ENCODE results near the gene ACAP1.
A peak's percentile ranks its signal among the peaks of the same experiment; 100 is the strongest.

Gene ACAP1, protein sequence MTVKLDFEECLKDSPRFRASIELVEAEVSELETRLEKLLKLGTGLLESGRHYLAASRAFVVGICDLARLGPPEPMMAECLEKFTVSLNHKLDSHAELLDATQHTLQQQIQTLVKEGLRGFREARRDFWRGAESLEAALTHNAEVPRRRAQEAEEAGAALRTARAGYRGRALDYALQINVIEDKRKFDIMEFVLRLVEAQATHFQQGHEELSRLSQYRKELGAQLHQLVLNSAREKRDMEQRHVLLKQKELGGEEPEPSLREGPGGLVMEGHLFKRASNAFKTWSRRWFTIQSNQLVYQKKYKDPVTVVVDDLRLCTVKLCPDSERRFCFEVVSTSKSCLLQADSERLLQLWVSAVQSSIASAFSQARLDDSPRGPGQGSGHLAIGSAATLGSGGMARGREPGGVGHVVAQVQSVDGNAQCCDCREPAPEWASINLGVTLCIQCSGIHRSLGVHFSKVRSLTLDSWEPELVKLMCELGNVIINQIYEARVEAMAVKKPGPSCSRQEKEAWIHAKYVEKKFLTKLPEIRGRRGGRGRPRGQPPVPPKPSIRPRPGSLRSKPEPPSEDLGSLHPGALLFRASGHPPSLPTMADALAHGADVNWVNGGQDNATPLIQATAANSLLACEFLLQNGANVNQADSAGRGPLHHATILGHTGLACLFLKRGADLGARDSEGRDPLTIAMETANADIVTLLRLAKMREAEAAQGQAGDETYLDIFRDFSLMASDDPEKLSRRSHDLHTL

DNA sequence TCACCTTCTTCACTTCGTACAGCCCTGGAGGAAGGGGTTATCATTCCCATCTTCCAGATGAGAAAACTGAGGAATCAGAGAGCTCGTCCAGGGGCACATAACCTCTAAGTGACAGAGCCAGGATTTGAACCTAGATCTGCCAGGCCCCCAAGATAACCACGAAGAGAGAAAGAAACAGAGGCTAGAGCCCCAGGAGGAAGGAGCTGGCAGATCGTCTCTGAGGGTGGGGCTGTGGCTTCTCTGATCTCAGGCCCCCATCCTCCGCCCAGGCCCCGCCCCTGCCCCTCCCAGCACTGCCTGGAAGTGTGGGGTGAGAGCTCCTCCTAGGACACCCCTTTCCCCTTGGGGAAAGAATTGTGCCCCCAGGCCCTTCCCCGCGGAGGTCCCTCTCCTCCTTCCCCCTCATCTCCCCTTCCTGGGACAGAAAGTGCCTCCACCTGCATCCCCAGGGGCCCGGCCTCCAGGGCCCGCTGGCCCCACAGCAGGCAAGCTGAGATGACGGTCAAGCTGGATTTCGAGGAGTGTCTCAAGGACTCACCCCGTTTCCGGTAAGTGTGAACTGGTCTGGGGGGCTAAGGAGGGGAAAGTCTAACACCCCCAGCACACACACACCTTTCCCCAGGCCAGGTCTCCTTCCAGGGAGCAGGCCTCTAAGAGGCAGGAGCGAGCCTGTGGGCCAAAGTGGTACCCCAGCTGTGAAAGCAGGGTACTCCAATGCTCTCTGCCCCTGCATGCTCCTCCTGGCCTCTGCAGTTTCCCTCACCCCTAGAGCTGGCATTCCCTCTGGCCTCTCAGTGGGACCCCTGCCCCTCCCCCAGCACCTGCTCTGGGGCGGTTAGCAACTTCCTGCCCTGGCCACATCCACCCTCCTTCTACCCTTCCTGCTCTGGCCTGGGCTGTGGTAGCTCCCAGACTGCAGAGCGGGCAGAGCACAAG is at the start of gene ACAP1:
Gene ACAP1 (plus strand): TSS at position 290 of the 936 bp plus-strand sequence. CDS start 206 bp downstream, at position 496.
- peak; percentile 80 for DNase-seq (ENCODE audit: low read depth)

DNA sequence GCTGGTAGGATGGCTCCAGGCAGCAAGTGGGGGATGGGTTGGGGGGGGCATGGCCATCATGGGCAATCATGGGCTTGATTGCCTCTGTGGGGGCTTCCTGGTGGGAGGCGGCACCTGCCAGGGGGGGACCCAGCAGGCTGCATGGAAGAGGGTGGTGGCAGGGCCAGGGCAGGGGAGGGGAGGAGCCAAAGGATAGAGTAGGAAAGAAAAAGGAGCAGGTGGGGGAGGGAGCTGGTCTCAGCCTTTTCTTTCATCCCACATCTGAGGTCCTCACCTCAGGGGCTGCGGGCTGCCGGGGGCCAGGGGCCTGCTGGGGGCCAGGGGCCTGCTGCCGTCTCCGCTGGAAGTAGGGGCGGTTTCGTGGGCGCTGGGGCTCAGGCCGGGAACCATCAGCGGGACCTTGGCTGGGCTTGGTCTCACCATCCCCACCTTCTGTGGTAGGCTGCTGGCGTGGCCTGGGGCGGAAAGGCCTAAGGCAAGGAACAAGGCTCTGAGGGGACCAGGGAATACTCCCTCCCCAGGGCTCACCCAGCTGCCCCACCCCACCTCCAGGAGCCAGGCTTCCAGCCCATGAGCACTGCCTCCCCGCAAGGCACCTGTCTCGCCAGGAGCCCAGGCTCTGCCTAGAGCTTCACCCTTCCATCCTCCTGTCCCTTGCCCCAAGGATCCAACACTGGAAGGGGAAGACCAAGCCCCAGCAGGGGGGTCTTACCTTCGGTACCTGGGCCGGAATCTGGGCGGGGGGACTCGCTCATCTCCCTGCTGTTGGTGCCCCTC is 46.9 kb upstream of the ACAP1 start:
- no peak for DNase-seq (ENCODE audit: low read depth)

DNA sequence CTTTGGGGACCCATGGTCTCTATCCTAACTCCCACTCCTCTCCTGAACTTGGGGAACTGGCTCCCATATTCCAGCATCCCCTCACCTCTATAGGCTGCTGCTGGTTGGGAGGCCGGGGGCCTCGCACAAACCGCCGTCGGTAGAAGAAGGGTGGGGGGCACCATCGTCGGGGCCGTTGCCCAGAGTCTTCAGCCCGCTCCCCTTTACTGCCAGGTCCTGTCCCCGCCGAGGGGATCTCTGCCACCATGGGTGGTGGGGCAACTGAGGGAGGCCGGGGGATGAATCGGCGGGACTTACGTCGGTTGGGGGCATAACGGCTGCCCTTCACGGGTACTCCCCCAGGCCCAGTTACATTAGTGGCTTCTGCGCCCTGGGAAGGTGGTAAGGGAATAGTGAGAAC is 46.2 kb upstream of the ACAP1 start:
- DNase-seq (ENCODE audit: low read depth), result no peak

DNA sequence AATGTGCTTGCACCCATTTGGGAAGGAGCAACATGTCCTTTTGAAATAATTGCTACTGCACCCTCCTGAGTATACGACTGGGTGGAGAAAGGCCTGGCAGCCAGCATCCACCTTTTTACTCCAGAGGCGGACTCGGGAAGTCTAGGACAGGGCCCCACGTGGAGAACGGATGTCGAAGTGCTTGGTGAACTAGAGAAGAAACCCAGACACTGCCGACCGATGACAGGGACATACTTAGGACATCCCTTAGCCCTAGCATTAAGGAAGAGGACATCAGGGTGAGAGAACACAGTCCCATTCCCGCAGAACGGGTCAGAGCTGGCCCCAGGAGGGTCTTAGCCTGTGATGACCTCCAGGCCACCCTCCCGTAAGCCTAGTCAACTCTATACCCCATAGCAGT is 45.6 kb upstream of the ACAP1 start:
- no peak for DNase-seq (ENCODE audit: low read depth)

DNA sequence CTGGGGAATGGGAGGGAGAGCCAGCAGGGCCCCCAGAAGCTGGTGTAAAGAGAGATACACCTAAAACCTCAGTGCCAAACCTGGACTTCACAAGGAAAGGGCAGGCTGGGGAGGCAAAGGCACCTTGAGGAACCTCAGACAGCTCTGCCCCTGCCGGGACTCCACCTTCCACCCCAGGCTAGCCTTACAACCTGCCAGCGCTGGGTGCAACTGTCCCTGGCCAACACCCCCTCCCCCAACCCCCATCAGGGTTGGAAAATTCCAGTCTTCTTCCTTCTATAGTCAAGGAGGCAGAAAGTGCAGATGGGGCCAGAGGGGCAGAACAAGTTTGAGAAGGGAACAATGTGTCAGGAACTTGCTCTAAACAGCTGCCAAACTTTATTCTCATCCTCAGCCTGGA is 44.1 kb upstream of the ACAP1 start:
- no peak for DNase-seq (ENCODE audit: low read depth)

DNA sequence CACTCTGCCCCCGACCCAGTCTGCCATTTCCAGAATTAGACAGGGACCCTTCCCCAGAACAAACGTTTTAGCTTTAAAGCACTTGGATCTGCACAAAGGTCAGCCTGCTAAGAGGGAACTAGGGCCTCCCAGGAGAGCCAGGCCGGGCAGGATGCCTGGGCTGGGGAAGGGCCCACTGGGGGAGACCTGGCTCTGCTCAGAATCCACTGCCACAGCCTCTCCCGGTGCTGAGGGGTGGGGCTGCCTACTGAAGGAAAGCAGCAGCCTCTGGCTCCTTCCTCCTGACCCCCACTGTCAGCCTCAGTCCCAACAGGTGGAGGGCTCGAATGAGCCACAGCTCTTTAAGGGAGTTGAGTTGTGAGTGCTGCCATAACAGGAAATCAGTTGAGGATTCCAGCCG is 43.6 kb upstream of the ACAP1 start:
- DNase-seq (ENCODE audit: low read depth), result no peak

DNA sequence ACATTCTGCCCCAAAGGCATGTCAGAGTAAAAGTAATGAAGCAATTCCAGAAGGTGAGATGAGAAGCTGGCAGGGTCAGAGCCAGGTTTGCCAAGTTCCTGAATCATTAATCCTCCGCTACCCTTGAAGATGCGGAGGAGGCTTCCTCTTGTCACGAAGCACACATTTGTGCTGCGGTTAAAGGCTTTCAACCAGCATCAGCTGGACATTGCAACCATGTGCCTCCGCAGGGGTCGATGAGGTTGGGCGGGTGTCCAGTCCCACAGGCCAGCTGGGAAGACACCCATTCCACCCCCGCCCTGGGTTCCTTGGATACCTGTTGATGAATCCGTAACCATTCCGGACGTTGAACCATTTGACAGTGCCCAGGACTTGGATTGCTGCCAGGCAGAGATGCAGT is 43.2 kb upstream of the ACAP1 start:
- DNase-seq (ENCODE audit: low read depth), result no peak

DNA sequence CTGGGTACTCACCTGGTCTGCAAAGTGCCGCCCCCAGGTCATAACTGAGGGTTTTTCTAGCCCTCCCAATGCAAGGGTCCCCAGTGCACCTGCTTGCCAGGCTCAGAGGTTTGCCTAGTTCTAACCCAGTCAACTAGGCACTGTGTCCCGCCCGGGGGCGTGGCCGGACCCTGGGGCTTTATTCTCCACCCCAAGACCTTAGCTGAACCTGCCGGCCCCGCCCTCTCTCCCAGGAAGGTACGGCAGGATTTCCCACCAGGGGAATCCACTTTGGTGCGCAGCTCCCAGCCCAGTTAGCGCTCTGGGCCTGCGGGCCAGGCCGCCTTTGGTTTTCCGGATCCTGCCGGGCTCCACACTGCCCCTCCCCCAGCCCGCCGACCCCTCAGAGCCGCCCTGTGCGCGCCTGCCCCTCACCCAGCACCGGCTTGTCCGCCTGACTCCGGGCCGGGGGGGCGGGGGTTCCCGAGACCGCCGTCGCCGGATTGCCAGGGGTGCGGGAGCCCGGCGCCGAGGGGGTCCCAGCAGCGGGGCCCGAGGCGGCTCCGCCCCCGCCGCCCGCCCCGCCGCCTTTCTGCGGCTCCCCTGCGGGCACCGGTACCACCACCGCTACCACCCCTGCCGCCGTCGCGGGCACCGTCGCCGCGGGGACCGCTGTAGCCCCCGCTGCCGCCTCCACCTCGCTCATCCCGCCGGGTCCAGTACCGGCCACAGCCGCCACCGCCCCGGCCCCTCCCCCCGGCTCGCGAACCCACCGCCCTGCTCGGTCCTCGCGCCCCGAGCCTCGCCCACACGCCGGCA is 42.3 kb upstream of the ACAP1 start:
- DNase-seq (ENCODE audit: low read depth), result no peak

DNA sequence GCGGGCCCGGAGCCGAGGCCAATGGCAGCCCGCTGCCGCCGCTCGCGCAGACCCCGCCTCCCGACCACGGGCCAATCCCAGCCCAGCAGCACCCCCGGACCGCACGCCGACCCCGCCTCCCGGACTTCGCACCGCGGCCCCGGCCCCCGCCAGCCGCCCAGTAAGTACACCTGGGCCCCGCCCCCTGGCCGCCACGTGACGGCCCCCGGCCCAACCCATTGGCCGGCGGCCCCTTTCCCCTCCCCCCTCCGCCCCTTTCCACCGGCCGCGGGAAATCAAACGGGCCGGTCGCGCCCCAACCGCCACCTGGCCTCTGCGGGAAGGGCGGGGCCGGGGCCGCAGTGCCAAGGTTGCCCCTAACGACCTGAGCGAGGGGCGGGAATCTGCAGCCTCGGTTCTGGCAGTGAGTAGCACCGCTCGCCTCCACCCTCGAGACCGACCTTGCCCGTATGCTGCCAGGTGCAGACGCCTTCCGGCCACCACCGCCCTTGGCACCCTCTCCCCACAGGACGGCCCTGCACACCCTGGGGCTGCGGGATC is 41.6 kb upstream of the ACAP1 start, which contains the start of gene YBX2:
Gene YBX2 (minus strand): TSS at position 26 of the 540 bp plus-strand sequence. CDS start 139 bp downstream, outside the sequence.
- DNase-seq (ENCODE audit: low read depth), result peak; percentile 40

DNA sequence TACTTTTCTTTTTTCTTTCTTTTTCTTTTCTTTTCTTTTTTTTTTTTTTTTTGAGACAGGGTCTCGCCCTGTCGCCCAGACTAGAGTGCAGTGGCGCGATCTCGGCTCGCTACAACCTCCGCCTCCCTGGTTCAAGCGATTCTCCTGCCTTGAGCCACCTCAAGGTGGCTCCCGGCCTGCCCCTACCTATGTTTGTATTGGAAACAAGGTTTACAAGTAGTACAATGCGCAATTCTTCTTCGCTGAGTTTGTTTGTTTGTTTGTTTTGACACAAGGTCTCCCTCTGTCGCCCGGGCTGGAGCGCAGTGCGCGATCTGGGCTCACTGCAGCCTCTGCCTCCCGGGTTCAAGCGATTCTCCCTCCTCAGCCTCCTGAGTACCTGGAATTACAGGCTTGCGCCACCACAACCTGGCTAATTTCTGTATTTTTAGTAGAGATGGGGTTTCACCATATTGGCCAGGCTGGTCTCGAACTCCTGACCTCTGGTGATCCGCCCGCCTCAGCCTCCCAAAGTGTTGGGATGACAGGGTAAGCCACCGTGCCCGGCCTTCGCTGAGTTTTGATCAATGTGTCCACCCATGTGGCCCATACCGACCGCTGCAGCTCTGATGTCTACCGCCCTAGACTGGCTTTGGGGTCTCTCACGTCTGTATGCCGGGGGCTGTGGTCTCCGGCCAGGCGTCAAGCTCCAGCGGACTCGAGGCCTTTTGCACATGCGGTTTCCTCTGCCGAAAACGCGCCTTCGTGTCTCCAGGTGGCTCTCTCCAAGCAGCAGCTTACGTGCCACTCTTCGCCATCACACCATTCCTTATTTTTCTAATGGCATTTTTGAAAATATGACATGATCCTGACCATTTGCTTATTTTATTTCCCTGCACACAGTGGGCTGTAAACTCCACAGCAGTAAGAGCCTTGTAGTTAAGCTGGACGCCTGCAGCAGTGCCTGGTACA is 40.8 kb upstream of the ACAP1 start:
- DNase-seq (ENCODE audit: low read depth), result no peak

DNA sequence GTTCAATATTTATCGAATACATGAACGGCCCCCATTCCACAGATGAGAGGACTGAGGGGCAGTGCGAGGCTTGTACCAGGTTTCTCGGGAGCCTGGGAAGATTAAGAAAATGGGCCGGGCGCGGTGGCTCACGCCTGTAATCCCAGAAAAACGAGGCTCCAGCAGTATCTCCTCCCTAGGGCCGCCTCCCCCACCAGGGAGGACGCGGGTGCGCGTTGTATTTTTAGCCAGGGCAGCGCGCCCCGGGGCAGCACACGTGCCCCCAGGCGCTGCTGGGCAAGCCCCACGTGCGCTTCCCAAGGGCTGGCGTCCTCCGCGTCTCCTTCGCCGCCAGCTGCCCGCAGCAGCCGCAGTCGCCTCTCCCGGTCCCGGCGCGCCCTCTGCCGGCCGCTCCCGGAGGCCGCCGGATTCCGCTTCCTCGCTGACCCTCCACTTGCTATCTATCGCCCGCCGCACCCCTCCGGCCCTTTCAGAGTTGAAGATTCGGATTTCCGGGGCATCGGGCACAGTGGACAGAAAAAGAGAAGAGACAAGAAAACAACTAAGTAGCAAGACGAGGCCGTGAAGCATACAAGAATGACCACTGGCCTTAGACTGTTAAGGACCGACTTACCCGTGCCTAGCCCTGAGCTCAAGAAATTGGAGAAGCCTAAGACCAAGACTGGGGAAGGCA is 40.0 kb upstream of the ACAP1 start:
- peak; percentile 38 for DNase-seq (ENCODE audit: low read depth)

DNA sequence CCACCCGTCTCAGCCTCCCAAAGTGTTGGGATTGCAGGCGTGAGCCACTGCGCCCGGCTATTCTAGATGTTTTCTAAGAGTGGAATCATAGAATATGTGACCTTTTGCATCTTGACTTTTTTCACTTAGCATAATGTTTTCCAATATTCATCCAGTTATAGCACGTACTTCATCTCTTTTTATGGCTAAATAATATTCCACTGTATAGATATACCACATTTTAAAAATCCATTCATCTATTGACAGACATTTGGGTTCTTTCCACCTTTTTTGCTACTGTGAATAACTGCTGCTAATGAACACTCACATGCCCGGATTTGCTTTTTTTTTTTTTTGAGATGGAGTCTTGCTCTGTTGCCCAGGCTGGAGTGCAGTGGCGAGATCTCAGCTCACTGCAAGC is 32.1 kb upstream of the ACAP1 start:
- no peak for DNase-seq (ENCODE audit: low read depth)

DNA sequence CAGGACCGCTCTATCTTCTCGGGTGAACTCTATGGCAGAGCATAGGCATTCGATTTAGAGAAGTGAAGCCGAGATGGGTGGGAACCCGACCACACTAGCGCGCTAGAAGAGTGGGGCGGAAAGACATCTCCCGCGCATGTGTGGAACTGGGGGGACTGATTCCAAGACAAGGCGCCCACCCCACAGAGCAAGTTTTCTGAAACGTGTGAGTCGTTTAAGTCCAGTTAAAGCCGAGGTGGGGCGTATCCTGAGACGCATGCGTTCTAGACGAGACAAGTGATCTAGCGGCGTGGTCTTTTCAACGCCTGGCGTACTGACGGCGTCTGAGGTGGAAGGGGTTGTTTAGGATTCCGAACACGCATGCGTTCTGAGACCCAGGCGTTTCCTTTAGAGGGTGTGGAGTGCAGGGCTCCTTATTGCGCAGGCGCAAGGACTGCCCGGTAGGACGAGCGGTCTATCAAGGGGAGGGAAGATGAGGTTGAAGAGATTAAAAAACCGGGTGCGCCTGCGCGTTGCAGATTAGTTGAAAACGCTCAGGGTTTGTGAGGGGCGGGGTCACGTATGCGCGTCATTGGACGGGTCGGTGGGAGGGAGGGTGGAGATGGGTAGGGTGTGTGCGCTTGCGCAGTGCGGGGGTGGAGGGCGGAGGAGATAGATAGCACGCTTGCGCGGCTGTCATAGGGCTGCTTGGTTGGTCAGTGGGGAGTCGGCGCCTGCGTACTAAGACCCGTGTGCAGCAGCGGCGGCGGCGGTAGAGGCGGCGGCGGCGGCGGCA is 29.2 kb upstream of the ACAP1 start, which contains the start of gene EIF5A:
Gene EIF5A (plus strand): TSS at position 718 of the 775 bp plus-strand sequence. CDS start 2,008 bp downstream, outside the sequence.
- peak; percentile 100 for DNase-seq (ENCODE audit: low read depth)

DNA sequence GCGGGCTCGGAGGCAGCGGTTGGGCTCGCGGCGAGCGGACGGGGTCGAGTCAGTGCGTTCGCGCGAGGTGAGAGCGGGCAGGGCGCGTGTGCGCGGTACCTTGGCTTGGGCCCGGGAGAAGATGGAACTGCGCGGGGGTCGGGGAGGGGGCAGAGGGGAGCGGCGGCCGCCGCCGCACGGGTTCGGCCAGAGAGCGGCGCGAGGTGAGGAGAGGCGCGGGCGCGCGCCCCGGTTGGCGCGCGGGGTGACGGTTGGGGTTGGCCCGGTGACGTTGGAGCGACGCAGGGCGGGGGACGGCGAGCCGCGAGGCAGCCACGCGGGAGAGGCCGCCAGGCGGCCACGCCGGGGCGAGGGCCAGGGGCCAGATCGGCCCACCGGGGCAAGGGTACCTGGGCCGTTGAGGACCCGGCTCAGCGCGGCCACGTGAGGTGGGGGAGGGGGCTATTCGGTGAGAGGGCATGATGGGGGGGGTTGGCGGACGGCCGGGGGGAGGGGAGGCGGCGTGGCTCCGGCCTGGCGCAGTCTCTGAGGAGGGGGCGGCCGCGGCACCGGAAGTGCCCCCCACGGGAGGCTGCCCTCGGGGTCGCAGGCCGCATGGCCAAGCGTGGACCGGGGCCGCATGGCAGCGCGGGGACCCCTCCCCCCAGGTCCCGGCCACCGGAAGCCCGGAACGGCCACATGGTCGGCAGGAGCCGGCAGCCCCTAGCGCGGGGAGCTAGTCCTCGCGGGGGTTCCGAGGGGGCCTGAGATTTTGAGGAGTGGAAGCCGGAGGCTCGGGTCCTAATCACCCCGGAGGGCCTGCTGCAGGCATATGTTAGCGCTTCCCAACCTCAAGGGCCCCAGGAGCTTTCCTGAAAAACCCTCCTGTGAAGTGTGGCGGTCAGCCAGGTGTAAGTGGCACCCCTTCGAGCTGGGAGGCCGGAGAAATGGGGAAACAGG is 28.4 kb upstream of the ACAP1 start:
- DNase-seq (ENCODE audit: low read depth), result no peak

DNA sequence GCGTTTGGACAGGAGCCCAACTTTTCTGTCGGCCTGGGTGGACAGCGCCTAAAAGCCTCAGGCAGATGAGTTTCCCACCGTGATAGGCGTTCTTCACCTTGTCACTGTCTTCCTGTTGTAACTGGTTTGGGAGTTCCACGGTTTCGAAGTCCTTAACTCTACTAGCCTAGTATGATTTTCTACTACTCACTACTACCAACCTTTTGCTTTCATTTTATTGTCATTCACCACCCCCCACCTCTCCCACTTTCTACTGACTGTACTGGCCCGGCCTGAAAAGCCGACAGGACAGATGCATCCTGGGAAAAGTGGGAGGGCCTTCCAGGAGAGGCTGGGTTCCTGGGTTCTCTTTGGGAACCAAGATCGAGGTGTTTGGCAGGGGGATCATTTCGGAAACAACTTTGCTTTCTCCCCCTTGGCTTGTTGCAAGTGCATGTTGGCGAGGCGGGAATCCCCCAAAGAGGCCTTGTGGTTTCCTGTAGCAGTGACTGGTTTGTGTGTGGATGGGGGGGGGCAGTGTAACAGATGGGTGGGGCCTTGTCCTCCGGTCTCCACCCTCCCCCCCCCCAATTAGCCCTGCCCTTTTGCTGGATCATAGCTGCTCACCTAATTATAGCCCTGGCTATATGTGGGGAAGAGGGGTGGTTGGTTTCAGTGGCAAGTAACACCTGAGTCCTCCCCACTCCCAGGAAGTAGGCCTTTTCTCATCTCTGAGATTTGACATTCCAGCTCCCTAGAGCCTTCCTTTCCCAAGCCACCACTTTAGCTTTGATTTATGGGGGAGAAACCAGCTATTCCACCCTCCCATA is 27.5 kb upstream of the ACAP1 start:
- DNase-seq (ENCODE audit: low read depth), result peak; percentile 66

DNA sequence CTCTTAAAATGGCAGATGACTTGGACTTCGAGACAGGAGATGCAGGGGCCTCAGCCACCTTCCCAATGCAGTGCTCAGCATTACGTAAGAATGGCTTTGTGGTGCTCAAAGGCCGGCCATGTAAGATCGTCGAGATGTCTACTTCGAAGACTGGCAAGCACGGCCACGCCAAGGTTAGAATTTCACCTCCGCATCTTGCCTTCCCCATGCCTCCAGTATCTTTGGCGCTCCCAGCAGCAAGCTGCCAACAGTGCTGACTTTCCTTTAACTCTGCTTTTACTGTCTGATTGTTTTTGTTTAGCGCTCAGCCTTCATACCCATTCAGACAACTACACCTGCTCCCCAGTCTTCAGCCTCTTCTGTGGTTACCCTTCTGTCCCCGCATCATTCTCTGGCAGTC is 26.7 kb upstream of the ACAP1 start:
- no peak for DNase-seq (ENCODE audit: low read depth)

Data from stimulated activated CD8-positive, alpha-beta memory T cell treated with anti-CD3 and anti-CD28 coated beads, Interleukin-7, amount 100 ng/mL, for 24 hours (primary cell).